ENCODE results near the gene PARP15.
A peak's percentile ranks its signal among the peaks of the same experiment; 100 is the strongest.

Gene PARP15

DNA sequence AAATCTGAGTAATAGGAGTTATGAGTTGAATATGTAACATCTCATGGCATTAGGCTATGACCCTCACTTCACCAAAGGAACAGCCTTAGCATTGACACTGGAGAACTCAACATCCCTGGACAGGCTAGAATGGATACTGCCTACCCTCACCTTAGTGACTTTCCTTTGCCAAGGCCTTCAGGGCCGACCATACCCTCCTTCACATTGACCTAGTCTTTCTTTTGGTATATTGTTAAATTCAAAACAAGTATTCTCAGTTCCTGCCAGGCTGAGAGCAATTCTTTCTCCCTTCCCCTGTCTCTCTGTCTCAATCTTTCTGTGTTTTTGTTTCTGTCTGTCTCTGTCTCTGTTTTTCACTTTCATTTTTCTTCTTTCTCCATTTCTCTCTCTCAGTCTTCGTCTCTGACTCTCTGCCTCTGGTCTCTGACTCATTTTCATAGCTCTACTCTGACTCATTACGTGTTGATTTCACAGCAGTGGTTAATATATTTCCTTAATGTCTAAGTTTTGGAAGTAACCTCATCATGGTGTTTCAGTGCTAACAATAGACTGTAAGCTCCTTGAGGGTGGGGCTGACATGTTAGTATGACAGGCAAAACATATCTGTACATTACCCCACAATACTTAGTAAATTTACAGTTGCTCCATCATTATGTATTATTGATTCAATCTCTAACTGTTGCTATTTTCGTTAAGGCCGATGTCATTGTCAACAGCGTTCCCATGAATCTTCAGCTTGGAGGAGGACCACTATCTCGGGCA lies 32.5 kb downstream of the PARP15 start:
- peak; percentile 92 for DNase-seq (ENCODE audit: low read depth)
- TF ChIP-seq, protein P1, sequence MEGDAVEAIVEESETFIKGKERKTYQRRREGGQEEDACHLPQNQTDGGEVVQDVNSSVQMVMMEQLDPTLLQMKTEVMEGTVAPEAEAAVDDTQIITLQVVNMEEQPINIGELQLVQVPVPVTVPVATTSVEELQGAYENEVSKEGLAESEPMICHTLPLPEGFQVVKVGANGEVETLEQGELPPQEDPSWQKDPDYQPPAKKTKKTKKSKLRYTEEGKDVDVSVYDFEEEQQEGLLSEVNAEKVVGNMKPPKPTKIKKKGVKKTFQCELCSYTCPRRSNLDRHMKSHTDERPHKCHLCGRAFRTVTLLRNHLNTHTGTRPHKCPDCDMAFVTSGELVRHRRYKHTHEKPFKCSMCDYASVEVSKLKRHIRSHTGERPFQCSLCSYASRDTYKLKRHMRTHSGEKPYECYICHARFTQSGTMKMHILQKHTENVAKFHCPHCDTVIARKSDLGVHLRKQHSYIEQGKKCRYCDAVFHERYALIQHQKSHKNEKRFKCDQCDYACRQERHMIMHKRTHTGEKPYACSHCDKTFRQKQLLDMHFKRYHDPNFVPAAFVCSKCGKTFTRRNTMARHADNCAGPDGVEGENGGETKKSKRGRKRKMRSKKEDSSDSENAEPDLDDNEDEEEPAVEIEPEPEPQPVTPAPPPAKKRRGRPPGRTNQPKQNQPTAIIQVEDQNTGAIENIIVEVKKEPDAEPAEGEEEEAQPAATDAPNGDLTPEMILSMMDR (IDR thresholded peaks at IDR 0.05; ENCODE audit: low read depth, low read length, missing control alignments) = no peak
- H3K4me3 ChIP-seq (ENCODE audit: low read depth, low read length) = no peak overlapping the region

DNA sequence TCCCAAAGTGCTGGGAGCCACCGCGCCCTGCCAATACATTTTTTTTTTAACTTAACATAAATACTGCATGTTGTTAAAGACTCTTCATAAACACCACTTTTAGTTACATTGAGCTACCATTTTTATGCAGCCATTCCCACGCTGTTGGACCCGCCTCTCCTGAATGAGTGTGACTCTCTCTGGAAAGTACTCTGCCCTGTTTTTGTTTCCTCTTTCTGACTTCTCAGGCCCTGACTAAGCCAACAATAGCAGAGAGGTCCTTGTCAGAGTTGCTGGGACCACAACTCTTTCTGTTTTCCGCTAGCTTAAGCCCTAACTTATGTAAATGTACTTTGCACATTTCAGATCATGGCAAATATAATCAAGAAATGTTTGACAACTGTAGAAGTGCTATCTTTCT lies 35.2 kb downstream of the PARP15 start:
- no peak for DNase-seq (ENCODE audit: low read depth)
- TF ChIP-seq, protein P1 (IDR thresholded peaks at IDR 0.05; ENCODE audit: low read depth, low read length, missing control alignments) = no peak
- H3K4me3 ChIP-seq (ENCODE audit: low read depth, low read length) = no peak overlapping the region

DNA sequence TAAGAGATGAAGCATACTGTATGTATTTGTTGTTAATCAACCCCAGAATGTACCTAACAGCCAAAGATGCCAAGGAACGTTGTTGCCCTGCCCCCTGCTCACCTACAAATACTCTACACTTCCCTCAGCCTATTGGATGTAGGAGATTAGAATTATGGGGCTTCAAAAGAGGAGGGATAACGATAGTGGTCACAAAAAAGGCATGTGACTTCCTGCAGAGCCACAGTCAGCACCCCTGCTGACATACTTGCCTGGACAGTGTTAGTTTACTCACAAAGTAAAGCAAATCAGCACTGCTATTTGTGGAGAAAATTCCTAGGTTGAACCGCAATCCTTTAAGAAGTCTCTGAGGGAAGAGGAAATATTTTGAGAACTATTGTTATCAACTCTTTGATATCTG lies 37.9 kb downstream of the PARP15 start:
- TF ChIP-seq, protein P1 (IDR thresholded peaks at IDR 0.05; ENCODE audit: low read depth, low read length, missing control alignments) = no peak
- DNase-seq (ENCODE audit: low read depth) = no peak
- H3K4me3 ChIP-seq (ENCODE audit: low read depth, low read length) = no peak overlapping the region

DNA sequence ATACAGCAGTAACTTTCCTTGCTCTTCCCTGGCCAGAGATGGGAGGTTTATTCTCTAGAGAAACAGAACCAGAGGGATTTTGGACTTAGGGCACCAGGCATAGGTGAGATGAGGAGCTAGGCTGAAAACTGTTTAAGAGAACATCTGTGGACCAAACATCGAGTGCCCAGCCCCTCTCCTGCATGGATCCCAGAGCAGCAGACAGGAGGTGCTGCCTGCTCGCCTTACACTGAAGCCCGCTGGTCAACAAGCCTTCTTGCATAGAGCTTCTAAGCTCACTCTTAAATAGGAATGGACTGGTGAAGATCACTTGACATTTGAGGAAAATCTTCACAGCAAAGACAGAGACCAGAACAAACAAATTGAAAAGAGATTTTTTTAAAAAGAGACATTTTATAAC lies 41.2 kb downstream of the PARP15 start:
- TF ChIP-seq, protein P1 (IDR thresholded peaks at IDR 0.05; ENCODE audit: low read depth, low read length, missing control alignments) = no peak
- H3K4me3 ChIP-seq (ENCODE audit: low read depth, low read length) = no peak overlapping the region

DNA sequence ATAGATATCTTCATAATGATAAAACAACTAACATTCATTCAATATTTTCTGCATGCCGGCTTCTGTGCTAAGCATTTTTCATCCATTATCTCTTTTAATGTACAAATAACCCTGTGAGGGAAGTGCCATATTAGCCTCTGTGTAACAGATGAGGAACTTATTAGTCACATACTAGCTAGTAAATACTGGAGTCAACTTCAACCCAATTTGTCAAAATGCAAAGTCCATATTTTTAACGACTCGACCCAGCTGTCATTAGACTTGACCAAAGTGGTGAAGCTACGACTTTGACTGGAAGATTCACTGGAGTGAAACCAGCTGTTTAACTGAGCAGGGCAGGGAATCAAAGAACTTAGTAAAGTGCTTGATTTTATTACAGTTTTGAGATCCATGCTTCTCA lies 41.6 kb downstream of the PARP15 start:
- TF ChIP-seq, protein P1 (IDR thresholded peaks at IDR 0.05; ENCODE audit: low read depth, low read length, missing control alignments) = no peak
- no peak overlapping the region for H3K4me3 ChIP-seq (ENCODE audit: low read depth, low read length)
- DNase-seq (ENCODE audit: low read depth) = no peak

More for the DNA sequence above, 41.2 kb downstream of the PARP15 start:
- no peak for DNase-seq (ENCODE audit: low read depth)

DNA sequence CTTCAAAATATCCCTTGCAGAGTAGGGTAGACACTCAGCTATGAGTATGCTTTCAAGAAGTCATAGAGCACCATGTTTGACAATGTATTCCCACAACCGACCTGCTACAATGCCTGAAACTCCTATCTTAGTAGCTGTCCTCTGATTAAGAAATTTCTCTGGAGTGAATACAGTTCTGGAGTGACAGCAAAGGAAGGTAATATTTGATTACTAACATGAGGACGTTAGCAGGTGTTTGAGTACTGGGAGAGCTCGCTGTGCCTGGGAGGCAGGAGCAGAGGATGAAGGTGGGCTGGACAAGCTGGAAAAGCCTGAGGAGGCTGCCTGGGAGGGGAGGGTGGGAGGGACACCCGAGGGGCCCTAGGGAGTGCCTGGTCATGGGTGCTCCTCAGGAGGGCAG lies 42.9 kb downstream of the PARP15 start:
- TF ChIP-seq, protein P1 (IDR thresholded peaks at IDR 0.05; ENCODE audit: low read depth, low read length, missing control alignments) = no peak
- no peak overlapping the region for H3K4me3 ChIP-seq (ENCODE audit: low read depth, low read length)
- no peak for DNase-seq (ENCODE audit: low read depth)

DNA sequence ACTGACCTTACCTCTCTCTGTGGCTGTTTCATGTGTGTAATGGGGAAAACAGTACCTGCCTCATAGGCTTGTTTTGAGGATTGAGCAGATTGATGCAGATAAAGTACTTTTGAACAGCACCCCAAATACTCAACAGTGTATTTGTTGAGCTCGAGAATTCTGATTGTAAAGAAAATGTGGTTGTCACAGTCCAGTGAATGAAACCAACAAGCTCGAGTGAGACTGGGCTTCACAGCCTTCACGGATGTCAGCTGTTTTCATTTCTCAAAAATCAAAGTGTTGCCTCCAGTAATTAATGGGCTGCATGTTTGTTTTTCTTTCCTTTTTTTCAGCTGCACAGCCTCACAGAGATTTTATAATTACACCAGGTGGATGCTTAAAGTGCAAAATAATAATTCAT lies 43.7 kb downstream of the PARP15 start:
- H3K4me3 ChIP-seq (ENCODE audit: low read depth, low read length) = no peak overlapping the region
- TF ChIP-seq, protein P1 (IDR thresholded peaks at IDR 0.05; ENCODE audit: low read depth, low read length, missing control alignments) = no peak

More for the DNA sequence above, 43.7 kb downstream of the PARP15 start:
- DNase-seq (ENCODE audit: low read depth) = no peak
